Stimulated activated CD4-positive, alpha-beta T cell treated with anti-CD3 and anti-CD28 coated beads, TNF-alpha, amount 100 ng/mL, for 48 hours (primary cell): ENCODE results near the gene CDC37.
"Not testable (repeated sequence)": the region's sequence is repeated elsewhere in the genome, so short reads cannot be mapped to it uniquely, and the experiment has no call there.

Experiments
- DNase-seq, 3 donors: peaks; one replicate each; pipeline ENCODE4 v3.0.0-alpha.2; 2020; ENCODE audit warnings: low read depth in 3 of 3

CDC37 gene

GRCh38 chr19:10395003-10395402 lies 8.3 kb downstream of the CDC37 start:
- DNase-seq, result no peak

- DNase-seq, result no peak
These were observed 10.2 kb downstream of the CDC37 start for GRCh38 chr19:10393137-10393536.

- DNase-seq, result no peak
These were observed 11.2 kb downstream of the CDC37 start for GRCh38 chr19:10392120-10392519.

DNA sequence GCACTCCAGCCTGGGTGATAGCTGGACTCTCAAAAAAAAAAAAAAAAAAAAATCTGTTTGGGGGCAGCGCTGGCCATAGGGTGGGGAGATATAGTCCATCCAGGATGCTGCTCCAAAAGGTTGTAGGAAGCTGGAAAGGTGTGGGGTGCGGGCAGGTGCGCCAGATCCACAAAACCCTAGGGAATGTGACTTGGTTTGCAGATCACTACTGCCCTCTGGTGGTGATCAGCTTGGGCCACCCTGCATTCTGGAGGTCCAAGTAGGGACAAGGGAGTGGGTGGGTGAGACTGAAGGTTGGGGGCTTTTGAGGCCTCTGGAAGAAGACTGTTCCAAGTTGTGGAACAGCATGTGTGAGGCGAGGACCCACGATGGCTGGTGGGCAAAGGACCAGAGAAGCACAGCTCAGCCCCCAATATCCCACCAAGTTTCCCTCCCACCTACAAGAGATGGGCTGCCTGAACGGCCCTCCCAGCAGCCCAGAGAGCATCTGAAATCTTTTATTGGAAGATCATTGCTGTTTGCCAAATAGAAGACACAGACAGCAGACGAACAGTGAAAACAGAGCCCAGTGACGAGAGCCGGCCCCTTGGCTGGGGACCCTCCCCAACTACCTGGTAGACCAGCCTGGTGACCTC lies 12.6 kb downstream of the CDC37 start:
- peak; percentile 48 to 57 (median 53) for DNase-seq

DNA sequence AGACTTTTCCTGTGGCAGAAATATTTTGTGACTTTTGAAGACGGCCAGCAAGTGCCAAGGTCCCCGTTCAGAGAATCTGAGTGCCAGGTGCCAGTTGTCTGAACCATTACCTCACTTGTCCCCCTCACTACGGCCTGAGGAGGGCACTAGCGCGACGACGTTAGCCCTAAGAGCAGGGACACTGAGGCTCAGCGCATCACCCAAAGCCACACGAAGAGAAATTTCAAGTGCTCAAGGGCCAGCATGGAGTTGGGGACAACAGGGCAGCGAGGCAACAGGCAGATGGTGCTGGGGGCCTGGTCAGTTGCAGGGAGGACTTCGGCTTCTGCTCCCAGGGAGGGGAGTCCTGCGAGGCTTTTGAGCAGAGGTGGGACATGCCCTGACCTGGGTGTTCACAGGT lies 13.5 kb downstream of the CDC37 start:
- no peak for DNase-seq

GRCh38 chr19:10388957-10389356 lies 14.4 kb downstream of the CDC37 start:
- DNase-seq, result peak; percentile 52 to 82 (median 77)

GRCh38 chr19:10384580-10384979 lies 18.8 kb downstream of the CDC37 start:
- no peak for DNase-seq

DNA sequence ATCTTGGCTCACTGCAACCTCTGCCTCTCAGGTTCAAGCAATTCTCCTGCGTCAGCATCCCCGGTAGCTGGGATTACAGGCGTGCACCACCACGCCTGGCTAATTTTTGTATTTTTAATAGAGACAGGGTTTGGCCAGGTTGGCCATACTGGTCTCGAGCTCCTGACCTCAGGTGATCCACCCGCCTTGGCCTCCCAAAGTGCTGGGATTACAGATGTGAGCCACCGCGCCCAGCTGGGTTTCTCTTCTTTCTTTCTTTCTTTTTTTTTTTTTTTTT lies 20.2 kb downstream of the CDC37 start:
- DNase-seq, result not testable (repeated sequence)

DNA sequence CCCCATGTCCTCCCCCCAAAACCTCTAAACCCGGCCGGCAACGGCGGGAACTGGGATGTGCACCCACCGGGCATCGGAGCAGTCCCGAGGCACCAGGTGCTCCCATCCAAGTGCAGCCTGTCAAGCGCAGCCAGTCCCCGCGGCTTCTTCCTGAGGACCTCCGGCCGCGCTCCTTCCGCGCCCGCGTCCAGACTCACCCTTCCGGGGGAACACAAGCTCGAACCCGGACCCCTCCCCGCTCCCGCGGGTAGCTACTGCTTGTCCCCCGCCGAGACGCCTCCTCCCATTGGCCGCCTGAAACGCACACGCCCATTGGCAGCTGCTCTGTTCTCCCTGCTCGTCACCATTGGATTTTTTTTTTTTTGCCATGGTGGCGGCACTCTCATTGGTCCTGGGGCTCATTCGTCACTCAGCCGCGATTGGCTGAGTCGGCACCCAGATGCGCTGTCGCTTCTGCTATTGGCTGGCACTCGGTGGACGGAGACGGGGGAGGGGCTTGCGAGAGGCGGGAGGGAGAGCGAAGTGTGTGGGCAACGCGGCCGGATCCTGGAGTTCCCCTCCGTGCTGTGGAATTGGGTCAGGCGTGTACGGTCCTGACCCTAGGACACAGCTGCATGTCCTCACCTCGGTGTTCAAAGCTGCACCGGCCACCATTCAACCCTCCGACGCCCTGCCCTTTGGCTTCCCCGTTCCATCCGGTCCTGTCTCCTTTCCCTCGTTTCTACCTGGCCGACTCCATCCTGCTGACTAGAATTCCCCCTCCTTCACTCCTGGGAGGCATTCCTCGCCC lies 22.8 kb downstream of the CDC37 start, which contains the start of gene TYK2:
TSS of gene TYK2 (minus strand) at position 260 of the 790 bp plus-strand sequence. CDS start 2,166 bp downstream, outside the sequence.
- peak; percentile 90 to 96 (median 93) for DNase-seq

GRCh38 chr19:10379880-10380312 lies 23.4 kb downstream of the CDC37 start:
- DNase-seq, result no peak

DNA sequence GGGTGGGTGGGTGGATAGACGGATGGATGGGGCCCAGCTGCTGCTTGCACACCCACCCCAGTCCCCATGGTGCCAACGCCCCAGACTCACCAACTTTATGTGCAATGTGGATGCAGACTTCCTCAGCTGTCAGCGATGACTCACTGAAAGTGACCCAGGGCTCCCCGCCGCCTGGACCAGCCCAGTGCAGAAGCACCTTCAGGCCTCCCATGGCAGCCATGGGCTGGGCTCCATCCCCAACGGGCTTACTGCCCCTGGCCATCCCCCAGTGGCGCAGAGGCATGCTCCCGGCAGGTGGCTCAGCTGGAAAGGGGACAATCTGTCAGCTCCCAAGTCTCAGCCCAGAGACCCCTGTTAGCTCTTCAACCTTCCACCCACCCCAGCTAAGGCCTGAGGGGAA lies 25.2 kb downstream of the CDC37 start:
- DNase-seq, result no peak

DNA sequence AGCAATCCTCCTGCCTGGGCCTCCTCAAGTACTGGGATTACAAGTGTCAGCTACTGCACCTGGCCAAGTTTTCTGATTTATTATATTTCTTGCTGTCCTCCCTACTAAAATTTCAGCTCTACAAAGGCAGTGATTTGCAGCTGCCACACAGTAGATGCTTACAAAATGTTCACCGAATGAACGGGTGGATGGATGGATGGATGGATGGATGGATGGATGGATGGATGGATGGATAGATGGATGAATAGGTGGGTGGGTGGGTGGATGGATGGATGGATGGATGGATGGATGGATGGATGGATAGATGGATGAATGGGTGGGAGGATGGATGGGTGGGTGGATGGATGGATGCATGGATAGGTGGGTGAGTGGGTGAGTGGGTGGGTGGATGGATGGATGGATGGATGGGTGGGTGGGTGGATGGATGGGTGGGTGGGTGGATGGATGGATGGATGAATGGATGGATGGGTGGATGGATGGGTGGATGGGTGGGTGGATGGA lies 26.2 kb downstream of the CDC37 start:
- DNase-seq, result not testable (repeated sequence)

DNA sequence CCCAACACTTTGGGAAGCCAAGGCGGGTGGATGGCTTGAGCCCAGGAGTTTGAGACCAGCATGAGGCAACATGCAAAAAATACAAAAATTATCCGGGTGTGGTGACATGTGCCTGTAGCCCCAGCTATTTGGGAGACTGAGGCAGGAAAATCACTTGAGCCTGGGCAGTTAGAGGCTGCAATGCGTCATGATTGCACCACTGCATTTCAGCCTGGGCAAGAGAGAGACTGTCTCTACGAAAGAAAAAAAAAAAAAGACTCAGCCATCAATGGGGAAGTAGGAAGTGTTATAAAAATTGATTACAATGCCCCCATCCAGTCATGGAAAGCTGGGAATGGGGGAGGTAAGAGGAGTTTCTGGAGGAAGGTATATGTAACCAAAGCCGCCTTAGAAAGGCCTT lies 28.4 kb downstream of the CDC37 start:
- DNase-seq, result no peak

DNA sequence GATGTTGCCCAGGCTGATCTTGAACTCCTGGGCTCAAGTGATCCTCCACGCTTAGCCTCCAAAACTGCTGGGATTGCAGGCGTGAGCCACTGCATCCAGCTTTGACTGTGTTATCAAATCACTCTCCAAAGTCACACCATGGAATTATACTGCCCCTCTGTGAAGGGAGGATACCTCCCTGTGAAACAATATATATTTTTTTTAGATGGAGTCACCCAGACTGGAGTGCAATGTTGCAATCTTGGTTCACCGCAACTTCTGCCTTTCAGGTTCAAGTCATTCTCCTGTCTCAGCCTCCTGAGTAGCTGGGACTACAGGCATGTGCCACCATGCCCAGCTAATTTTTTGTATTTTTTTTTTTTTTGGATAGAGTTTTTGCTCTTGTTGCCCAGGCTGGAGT lies 30.7 kb downstream of the CDC37 start:
- DNase-seq, result no peak

GRCh38 chr19:10368101-10368803 lies 35.1 kb downstream of the CDC37 start:
- no peak for DNase-seq

GRCh38 chr19:10366950-10367512 lies 36.3 kb downstream of the CDC37 start:
- not testable (repeated sequence) for DNase-seq

GRCh38 chr19:10365518-10365917 lies 37.8 kb downstream of the CDC37 start:
- no peak for DNase-seq

- no peak for DNase-seq
These were observed 38.7 kb downstream of the CDC37 start for GRCh38 chr19:10364644-10365043.

DNA sequence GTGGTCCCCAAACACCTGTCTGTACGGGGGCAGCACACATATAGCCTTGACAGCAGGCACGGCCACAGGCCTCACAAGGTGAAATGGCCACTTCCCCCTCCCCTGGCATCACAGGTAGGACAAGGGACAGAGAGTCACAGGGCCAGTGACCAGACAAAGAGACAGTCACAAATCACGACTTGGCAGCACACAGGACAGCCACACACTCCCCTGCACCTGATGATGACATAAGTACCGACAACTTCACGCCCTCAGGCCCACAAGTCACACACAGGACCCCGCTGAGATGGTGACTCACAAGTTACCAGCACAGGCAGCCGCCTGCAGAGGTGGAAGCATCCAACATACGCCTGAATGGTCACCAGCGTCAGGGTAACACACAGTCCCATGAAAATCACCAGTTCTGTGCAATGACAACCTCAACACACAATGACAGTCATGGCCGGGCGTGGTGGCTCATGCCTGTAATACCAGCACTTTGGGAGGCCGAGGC lies 39.5 kb downstream of the CDC37 start:
- DNase-seq, result no peak

GRCh38 chr19:10362259-10362658 lies 41.1 kb downstream of the CDC37 start:
- DNase-seq, result no peak

DNA sequence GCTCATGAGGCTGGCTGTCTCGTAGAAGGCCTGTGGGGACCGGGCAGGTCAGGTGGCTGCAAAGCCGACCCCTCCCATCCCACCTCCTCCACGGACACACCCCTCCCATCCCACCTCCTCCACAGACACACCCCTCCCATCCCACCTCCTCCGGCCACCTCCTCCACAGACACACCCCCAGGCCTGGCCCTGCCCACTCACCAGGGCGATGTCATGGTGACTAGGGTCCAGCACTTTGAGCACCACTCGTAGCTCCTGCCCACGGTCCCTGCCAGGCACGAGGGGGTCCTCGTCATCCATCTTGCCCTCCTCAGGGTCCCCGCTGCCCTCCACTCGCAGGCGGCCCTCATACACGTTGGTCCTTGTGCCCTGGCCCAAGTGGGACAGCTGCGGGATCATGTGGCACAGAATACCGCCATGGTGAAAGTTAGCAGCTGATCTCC lies 41.8 kb downstream of the CDC37 start:
- no peak for DNase-seq

DNA sequence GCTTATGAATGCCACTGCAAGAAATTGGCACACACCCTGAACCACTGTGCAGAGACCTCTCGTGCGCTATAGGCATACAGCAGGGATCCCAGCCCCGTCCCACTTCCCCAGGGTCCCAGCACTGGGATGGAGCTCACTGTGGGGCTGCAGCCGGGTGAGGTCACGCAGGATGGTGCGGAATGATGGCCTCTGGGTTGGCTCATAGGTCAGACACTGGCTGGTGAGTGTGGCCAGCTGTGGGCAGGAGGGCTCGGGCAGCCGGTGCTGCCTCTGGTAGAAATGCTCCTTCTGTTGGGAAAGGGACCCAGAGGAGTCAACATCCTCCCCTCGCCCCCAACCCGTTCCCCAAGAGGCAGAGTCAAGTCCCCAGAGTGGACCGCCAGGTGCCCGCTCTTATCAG lies 46.9 kb downstream of the CDC37 start:
- no peak for DNase-seq
